HEK293T (cell line): Measurements from ENCODE around the gene GOLGA6D.

Experiments used
- ARNT ChIP-seq: fragments of 450-650 bp; IDR thresholded peaks from 2 replicates; pipeline ENCODE4 v1.6.1; 2017; ENCODE audit warnings: mild to moderate bottlenecking
- ZNF384 ChIP-seq: fragments of 450-650 bp; IDR thresholded peaks from 2 replicates; pipeline ENCODE4 v1.6.1; 2016

- TF ChIP-seq ZNF384 (no peak), ARNT (no peak)
These were observed 27.1 kb downstream of the GOLGA6D start for GRCh38 chr15:75309711-75310110.
